GM12878 (cell line): ENCODE results near the gene FGF11. TPM values are rescaled to one million over a fixed set of nuclear protein-coding genes. Genes with fewer than 3 reads are reported as not detected.
A peak's percentile ranks its signal among the peaks of the same experiment; 100 is the strongest.

Source experiments
- ATAC-seq: fragments of 200-7000 bp; cut with Tn5 transposase; 3 replicates; pipeline ENCODE4 v1.9.1; 2020; ENCODE audit warnings: mild to moderate bottlenecking, moderate library complexity
- BruUV-seq: library from RNA; stranded (reverse); fragments of 400-500 nt; replicated peaks from 2 replicates; lab custom pipeline; 2021; lab: Mats Ljungman, UMichigan
- CTCF ChIA-PET: fragments of 300-600 bp; sonication (Branson Sonifier 250); formaldehyde crosslinking; extraction: SDS; loops from one replicate; lab custom pipeline; 2021; ENCODE audit warnings: inconsistent platforms; lab: Yijun Ruan, JAX
- POLR2A ChIA-PET: fragments of 350-600 bp; formaldehyde crosslinking; extraction: SDS; loops from one replicate; lab custom pipeline; 2021; ENCODE audit warnings: inconsistent platforms; lab: Charles Lee
- RAD21 ChIA-PET: fragments of 300-600 bp; sonication (Branson Sonifier 250); formaldehyde crosslinking; loops from one replicate; lab custom pipeline; 2023; ENCODE audit warnings: antibody characterized with exemption; ENCODE audit not compliant: unreplicated experiment; lab: Charles Lee
- SMC1A ChIA-PET: fragments of 300-600 bp; sonication (Branson Sonifier 250); formaldehyde crosslinking; loops from one replicate; lab custom pipeline; 2023; ENCODE audit not compliant: unreplicated experiment, uncharacterized antibody; lab: Charles Lee
- DNase-seq: peaks from one replicate; pipeline ENCODE4 v3.0.0-alpha.2; 2011; ENCODE audit warnings: low read depth, low spot score
- FAIRE-seq: peaks from 3 replicates; lab custom pipeline; 2011; peaks lifted over from hg19 to GRCh38; lab: Jason Lieb, UNC
- H2AFZ ChIP-seq: 2 replicates; pipeline ENCODE4 v1.6.0; 2011; ENCODE audit warnings: low read depth, low read length, control low read depth; ENCODE audit not compliant: control insufficient read depth
- H3K27ac ChIP-seq: 2 replicates; pipeline ENCODE4 v1.5.1; 2011; ENCODE audit warnings: control low read depth; ENCODE audit not compliant: control insufficient read depth, insufficient read depth
- H3K27me3 ChIP-seq, 2 experiments: replicated peaks in 1 of 2; 2 replicates each; pipeline versions ENCODE4 v1.6.0 to v1.6.1; 2011; ENCODE audit warnings: low read length in 1 of 2; ENCODE audit not compliant: control insufficient read depth in 2 of 2, insufficient read depth in 2 of 2
- H3K36me3 ChIP-seq, 2 experiments: 2 replicates each; pipeline ENCODE4 v1.5.1; 2011; ENCODE audit warnings: low read length in 1 of 2; ENCODE audit not compliant: control insufficient read depth in 2 of 2, insufficient read depth in 2 of 2
- H3K4me1 ChIP-seq: 2 replicates; pipeline ENCODE4 v1.6.1; 2011; ENCODE audit warnings: mild to moderate bottlenecking, low read length, moderate library complexity, mixed read lengths; ENCODE audit not compliant: control insufficient read depth, insufficient read depth
- H3K4me2 ChIP-seq: 2 replicates; pipeline ENCODE4 v1.6.0; 2011; ENCODE audit warnings: control low read depth; ENCODE audit not compliant: control insufficient read depth, insufficient read depth
- H3K4me3 ChIP-seq: fragments of 200-600 bp; sonication (generic); 2 replicates; pipeline ENCODE4 v1.5.1; 2016
- H3K79me2 ChIP-seq: 2 replicates; pipeline ENCODE4 v1.6.0; 2011; ENCODE audit warnings: low read length; ENCODE audit not compliant: control insufficient read depth, insufficient read depth
- H3K9ac ChIP-seq: 2 replicates; pipeline ENCODE4 v1.8.0; 2011; ENCODE audit warnings: low read length, control low read depth, mixed read lengths; ENCODE audit not compliant: control insufficient read depth, insufficient read depth
- H3K9me3 ChIP-seq: replicated peaks from 3 replicates; pipeline ENCODE4 v1.5.1; 2011; ENCODE audit warnings: mild to moderate bottlenecking, low read length; ENCODE audit not compliant: control insufficient read depth, insufficient read depth
- H4K20me1 ChIP-seq: 2 replicates; pipeline ENCODE4 v1.6.0; 2011; ENCODE audit not compliant: control insufficient read depth, insufficient read depth
- ATF2 ChIP-seq: IDR thresholded peaks from 2 replicates; pipeline ENCODE4 v1.6.1; 2012; ENCODE audit warnings: low read length, inconsistent platforms
- BMI1 ChIP-seq: fragments of 450-650 bp; IDR thresholded peaks from 2 replicates; pipeline ENCODE4 v1.6.1; 2016; ENCODE audit warnings: mild to moderate bottlenecking, moderate library complexity, borderline replicate concordance
- BRCA1 ChIP-seq: IDR thresholded peaks from 2 replicates; pipeline ENCODE4 v1.6.1; 2011; ENCODE audit warnings: low read depth, low read length, improper control_type of control experiment
- CBX5 ChIP-seq: sonication (generic); IDR thresholded peaks from 2 replicates; pipeline ENCODE4 v1.6.1; 2016; ENCODE audit warnings: low read depth, moderate library complexity, mild to moderate bottlenecking, inconsistent platforms
- CEBPZ ChIP-seq: fragments of 150-350 bp; IDR thresholded peaks from 2 replicates; pipeline ENCODE4 v1.6.1; 2016; ENCODE audit warnings: low read depth, low read length
- DPF2 ChIP-seq: fragments of 450-650 bp; IDR thresholded peaks from 2 replicates; pipeline ENCODE4 v1.6.1; 2017; ENCODE audit warnings: mild to moderate bottlenecking
- KDM1A ChIP-seq: fragments of 200-600 bp; sonication (generic); IDR thresholded peaks from 2 replicates; pipeline ENCODE4 v1.6.1; 2016; ENCODE audit warnings: borderline replicate concordance
- MEF2B ChIP-seq: fragments of 450-650 bp; IDR thresholded peaks from 2 replicates; pipeline ENCODE4 v1.6.1; 2018; ENCODE audit warnings: mild to moderate bottlenecking, moderate library complexity; ENCODE audit not compliant: partially characterized antibody, poor library complexity, severe bottlenecking
- POLR2AphosphoS2 ChIP-seq: IDR thresholded peaks from 2 replicates; pipeline ENCODE4 v1.6.1; 2011; ENCODE audit warnings: low read depth, mild to moderate bottlenecking, low read length, improper control_type of control experiment, moderate library complexity
- SMAD5 ChIP-seq: IDR thresholded peaks from 2 replicates; pipeline ENCODE4 v1.6.1; 2016; ENCODE audit warnings: antibody characterized with exemption, low read depth
- SMC3 ChIP-seq: IDR thresholded peaks from 2 replicates; pipeline ENCODE4 v1.6.1; 2011; ENCODE audit warnings: low read length, improper control_type of control experiment, borderline replicate concordance
- SPI1 ChIP-seq: IDR thresholded peaks from 2 replicates; pipeline ENCODE4 v1.6.1; 2011; ENCODE audit warnings: low read depth, mild to moderate bottlenecking, low read length, moderate library complexity, borderline replicate concordance; ENCODE audit not compliant: insufficient read depth
- SREBF1 ChIP-seq: IDR thresholded peaks from 2 replicates; pipeline ENCODE4 v1.6.1; 2012; ENCODE audit warnings: mild to moderate bottlenecking, low read length
- ZBTB33 ChIP-seq: fragments of 450-650 bp; IDR thresholded peaks from 2 replicates; pipeline ENCODE4 v1.6.1; 2017; ENCODE audit warnings: mild to moderate bottlenecking
- WGBS: methylation state at CpG from one replicate; pipeline ENCODE4 v1.1.6; 2016; ENCODE audit warnings: low lambda C conversion rate; ENCODE audit not compliant: insufficient replicate concordance, insufficient coverage; ENCODE audit errors: missing lambda C conversion rate; 5-methylcytosine and 5-hydroxymethylcytosine counted together
- in situ Hi-C: fragments of 300-500 bp; cut with MboI; formaldehyde crosslinking; loops from 9 replicates; pipeline ENCODE4 v1.14.3; 2018; ENCODE audit warnings: mixed read lengths
- intact Hi-C: fragments of 100-400 bp; cut with micrococcal nuclease; formaldehyde crosslinking; loops from one replicate; pipeline ENCODE4 v1.14.2; 2022; ENCODE audit not compliant: unreplicated experiment
- polyA plus RNA-seq, 11 experiments: library from polyadenylated mRNA; depleted of rRNA in 4 of 11; unstranded in 6 of 11; stranded (reverse) in 5 of 11; fragments of >200 nt; fragmentation: Nextera tagmentation in 4 of 11; fragmentation: Illumina TruSeq in 1 of 11; extraction: Ambion mirVana in 4 of 11; extraction: Trizol in 1 of 11; gene quantifications; 1 replicate in 1 of 11; 2 replicates in 10 of 11; pipeline versions ENCODE4 v1.2.1 to v1.2.3, GENCODE V29; 2011 to 2016; ENCODE audit warnings: inconsistent platforms in 2 of 11, missing spikeins in 2 of 11, low read depth in 1 of 11
- total RNA-seq, 4 experiments: library from RNA; depleted of rRNA in 3 of 4; stranded (reverse); fragments of >200 nt in 3 of 4; fragmentation: Illumina TruSeq in 1 of 4; extraction: Trizol in 1 of 4; gene quantifications; 2 replicates each; pipeline versions ENCODE4 v1.2.1 to v1.2.3, GENCODE V29; 2013 to 2021

FGF11 gene
- total and polyA plus RNA-seq, 10 of the 15 experiments (the other 5 are each of a cell fraction or from before 2014, with no cell fraction given) = 0.69 to 21.1 (median 2.6) TPM

- no peaks in the 10 kb centered on the region for H3K9me3 ChIP-seq
- TSS peak; percentile 40 for BruUV-seq
- CTCF ChIA-PET = no interaction called here
- SMC1A ChIA-PET = no interaction called here
- H2AFZ ChIP-seq = no peak overlapping the region
- peaks cover 2% of the 10 kb centered on the region; the same call in 1 of the 2 replicates for H3K79me2 ChIP-seq
- RAD21 ChIA-PET = no interaction called here
- H3K9ac ChIP-seq = no peak overlapping the region
- intact Hi-C loops (no loop called here), in situ Hi-C loops (no loop called here)
- FAIRE-seq = no peak
- no peak overlapping the region for H3K4me3 ChIP-seq
- H4K20me1 ChIP-seq = no peaks in the 10 kb centered on the region
- 88% methylated on average over 7 of the region's 7 CpGs for WGBS
- ATAC-seq = no peak
- no peak overlapping the region for H3K27ac ChIP-seq
- no peaks in the 10 kb centered on the region for H3K27me3 ChIP-seq
- peaks cover 3% of the 10 kb centered on the region; the same call in 1 of the 2 replicates for H3K4me1 ChIP-seq
- DNase-seq = no peak
- POLR2A ChIA-PET = interaction anchor here (0.7 kb wide), 1 partner anchor 15 kb away, joined by 3 read pairs; no protein-coding TSS in a partner anchor
- TF ChIP-seq KDM1A (no peak), ZBTB33 (no peak), DPF2 (no peak), MEF2B (no peak), ATF2 (no peak), BRCA1 (no peak), SMAD5 (no peak), SMC3 (no peak), SREBF1 (no peak), BMI1 (no peak), POLR2AphosphoS2 (no peak), SPI1 (no peak), CBX5 (no peak), CEBPZ (no peak)
- peaks cover 3 to 4% of the 10 kb centered on the region in 2 experiments; a peak in 3 of 4 replicates for H3K36me3 ChIP-seq
- no peak overlapping the region for H3K4me2 ChIP-seq
Observed at GRCh38 chr17:7460850-7461660, 21.7 kb downstream of the FGF11 start.
